Prostate gland (tissue), 2 donors: ENCODE data around the gene MYO7B. TPM values are rescaled to one million over a fixed set of nuclear protein-coding genes. Genes with fewer than 3 reads are reported as not detected.

ENCODE experiments used
- DNase-seq: peaks from one replicate; pipeline ENCODE4 v3.0.0-alpha.2; 2019; ENCODE audit warnings: low spot score
- H3K27ac ChIP-seq, 2 donors: fragments of 200-600 bp; sonication (generic); 2 replicates each; pipeline ENCODE4 v1.5.1; 2017 to 2019
- H3K27me3 ChIP-seq: fragments of 200-600 bp; sonication (generic); replicated peaks from 2 replicates; pipeline ENCODE4 v1.5.1; 2019; ENCODE audit not compliant: insufficient read depth
- H3K36me3 ChIP-seq, 2 donors: fragments of 200-600 bp; sonication (generic); 1 replicate in 1 of 2; 2 replicates in 1 of 2; pipeline versions ENCODE4 v1.5.1 to v1.8.1; 2017 to 2019
- H3K4me1 ChIP-seq: fragments of 200-600 bp; sonication (generic); replicated peaks from 2 replicates; pipeline ENCODE4 v1.5.1; 2019
- H3K4me3 ChIP-seq, 2 donors: fragments of 200-600 bp; sonication (generic); 2 replicates each; pipeline ENCODE4 v1.5.1; 2017 to 2019
- H3K9me3 ChIP-seq: fragments of 200-600 bp; sonication (generic); 2 replicates; pipeline ENCODE4 v1.5.1; 2017
- CTCF ChIP-seq, 4 experiments: fragments of 200-600 bp in 2 of 4; fragments of 450-650 bp in 2 of 4; sonication (generic) in 2 of 4; IDR thresholded peaks; 1 replicate in 3 of 4; 2 replicates in 1 of 4; pipeline ENCODE4 v1.5.1; 2016 to 2019; ENCODE audit warnings: antibody characterized with exemption in 4 of 4, mild to moderate bottlenecking in 2 of 4, moderate library complexity in 2 of 4
- POLR2A ChIP-seq: fragments of 450-650 bp; IDR thresholded peaks from one replicate; pipeline ENCODE4 v1.6.1; 2016; ENCODE audit warnings: antibody characterized with exemption, mild to moderate bottlenecking
- POLR2AphosphoS5 ChIP-seq: sonication (generic); formaldehyde crosslinking; IDR thresholded peaks from one replicate; pipeline ENCODE4 v1.6.1; 2017; ENCODE audit warnings: antibody characterized with exemption
- WGBS: methylation state at CpG from one replicate; pipeline ENCODE4 v1.1.5; 2018; 5-methylcytosine and 5-hydroxymethylcytosine counted together
- intact Hi-C: fragments of 100-400 bp; cut with DNase I; formaldehyde crosslinking; loops from one replicate; pipeline ENCODE4 v1.14.2; 2022
- total RNA-seq, 2 donors: library from RNA; depleted of rRNA; stranded (reverse); fragments of >200 nt; gene quantifications; one replicate each; pipeline ENCODE4 v1.1.0, GENCODE V29; 2016

Gene MYO7B
- total RNA-seq, 2 donors from 2014 or later = 1.4 TPM; not detected in 1

GRCh38 chr2:127581516-127582490 lies 46.3 kb downstream of the MYO7B start:
- intact Hi-C loops = no loop called here
- Histone ChIP-seq H3K4me1 (no peaks in the 10 kb centered on the region), H3K4me3 (no peak overlapping the region), H3K27me3 (no peaks in the 10 kb centered on the region), H3K9me3 (no peaks in the 10 kb centered on the region), H3K27ac (no peak overlapping the region), H3K36me3 (no peaks in the 10 kb centered on the region)
- DNase-seq = no peak
- WGBS = 95% methylated on average over 21 of the region's 21 CpGs
- TF ChIP-seq POLR2A (no peak), CTCF (IDR thresholded peaks at IDR 0.05) (no peak), POLR2AphosphoS5 (no peak)

GRCh38 chr2:127582863-127583861 lies 47.7 kb downstream of the MYO7B start:
- Histone ChIP-seq H3K27ac (no peak overlapping the region), H3K27me3 (no peaks in the 10 kb centered on the region), H3K4me3 (no peak overlapping the region), H3K36me3 (no peaks in the 10 kb centered on the region), H3K4me1 (no peaks in the 10 kb centered on the region), H3K9me3 (no peaks in the 10 kb centered on the region)
- intact Hi-C loops = no loop called here
- TF ChIP-seq CTCF (IDR thresholded peaks at IDR 0.05) = no peak
- no peak for TF ChIP-seq POLR2A
- TF ChIP-seq POLR2AphosphoS5 = no peak
- WGBS = 83% methylated on average over 15 of the region's 15 CpGs
- DNase-seq = no peak

GRCh38 chr2:127584047-127584446 lies 48.6 kb downstream of the MYO7B start:
- Histone ChIP-seq H3K27ac (no peak overlapping the region), H3K9me3 (no peaks in the 10 kb centered on the region), H3K27me3 (no peaks in the 10 kb centered on the region), H3K4me1 (no peaks in the 10 kb centered on the region), H3K36me3 (no peaks in the 10 kb centered on the region), H3K4me3 (no peak overlapping the region)
- no peak for DNase-seq
- TF ChIP-seq POLR2AphosphoS5 (no peak), POLR2A (no peak), CTCF (IDR thresholded peaks at IDR 0.05) (no peak)
- WGBS = 94% methylated on average over 14 of the region's 14 CpGs
- intact Hi-C loops = no loop called here

GRCh38 chr2:127584516-127585033 lies 49.1 kb downstream of the MYO7B start:
- no peak for TF ChIP-seq POLR2AphosphoS5
- no peak for TF ChIP-seq CTCF (IDR thresholded peaks at IDR 0.05)
- TF ChIP-seq POLR2A = no peak
- Histone ChIP-seq H3K27me3 (no peaks in the 10 kb centered on the region), H3K36me3 (no peaks in the 10 kb centered on the region), H3K9me3 (no peaks in the 10 kb centered on the region), H3K4me1 (no peaks in the 10 kb centered on the region), H3K4me3 (no peak overlapping the region), H3K27ac (no peak overlapping the region)
- DNase-seq = no peak
- intact Hi-C loops = no loop called here
- WGBS = 76% methylated on average over 6 of the region's 8 CpGs
